Loucy (cell line): Measurements from ENCODE around the gene RBM17.

ENCODE experiments used
- H2AFZ ChIP-seq: fragments of 200-600 bp; sonication (generic); 2 replicates; pipeline ENCODE4 v1.6.0; 2016; ENCODE audit warnings: antibody characterized with exemption, mild to moderate bottlenecking, low read length, moderate library complexity
- H3F3A ChIP-seq: fragments of 200-600 bp; 2 replicates; pipeline ENCODE4 v1.6.0; 2016; ENCODE audit warnings: antibody characterized with exemption, low read depth, mild to moderate bottlenecking
- H3K27me3 ChIP-seq: fragments of 200-600 bp; sonication (generic); 2 replicates; pipeline ENCODE4 v1.6.1; 2014; ENCODE audit warnings: low read length, mild to moderate bottlenecking; ENCODE audit not compliant: insufficient read depth, poor library complexity, severe bottlenecking
- H3K36me3 ChIP-seq: fragments of 200-600 bp; sonication (generic); 2 replicates; pipeline ENCODE4 v1.6.1; 2016; ENCODE audit warnings: low read length; ENCODE audit not compliant: insufficient read depth
- H3K4me1 ChIP-seq: fragments of 200-600 bp; sonication (generic); 2 replicates; pipeline ENCODE4 v1.5.1; 2014; ENCODE audit warnings: low read length, mild to moderate bottlenecking; ENCODE audit not compliant: insufficient read depth, poor library complexity, severe bottlenecking
- H3K4me2 ChIP-seq: fragments of 200-600 bp; sonication (generic); 2 replicates; pipeline ENCODE4 v1.6.0; 2014; ENCODE audit warnings: antibody characterized with exemption, low read length, low read depth, mild to moderate bottlenecking; ENCODE audit not compliant: poor library complexity, severe bottlenecking
- H3K4me3 ChIP-seq: fragments of 200-600 bp; sonication (generic); 2 replicates; pipeline ENCODE4 v1.5.1; 2014; ENCODE audit warnings: low read length, mild to moderate bottlenecking, mixed read lengths; ENCODE audit not compliant: poor library complexity, severe bottlenecking
- H3K79me2 ChIP-seq: fragments of 200-600 bp; sonication (generic); 2 replicates; pipeline ENCODE4 v1.6.1; 2014; ENCODE audit warnings: low read length; ENCODE audit not compliant: insufficient read depth
- H3K9ac ChIP-seq: fragments of 200-600 bp; sonication (generic); 2 replicates; pipeline ENCODE4 v1.6.0; 2014; ENCODE audit warnings: mild to moderate bottlenecking, low read depth, low read length, moderate library complexity; ENCODE audit not compliant: poor library complexity, severe bottlenecking
- H3K9me2 ChIP-seq: fragments of 200-600 bp; sonication (generic); replicated peaks from 2 replicates; pipeline ENCODE4 v1.6.1; 2016; ENCODE audit warnings: low read depth, low read length, mixed read lengths
- H3K9me3 ChIP-seq: fragments of 200-600 bp; sonication (generic); 2 replicates; pipeline ENCODE4 v1.6.1; 2014; ENCODE audit warnings: mild to moderate bottlenecking, antibody characterized with exemption, low read length, low read depth; ENCODE audit not compliant: insufficient read depth
- H4K20me1 ChIP-seq: fragments of 200-600 bp; sonication (generic); 2 replicates; pipeline ENCODE4 v1.6.0; 2014; ENCODE audit warnings: antibody characterized with exemption, low read length, mild to moderate bottlenecking; ENCODE audit not compliant: insufficient read depth, poor library complexity, severe bottlenecking
- CTCF ChIP-seq: fragments of 200-600 bp; sonication (generic); conservative IDR thresholded peaks from 2 replicates; pipeline ENCODE4 v1.5.1; 2014; ENCODE audit warnings: mild to moderate bottlenecking, antibody characterized with exemption, low read length
- EZH2phosphoT487 ChIP-seq: fragments of 200-600 bp; IDR thresholded peaks from 2 replicates; pipeline ENCODE4 v1.6.1; 2018; ENCODE audit warnings: antibody characterized with exemption, mild to moderate bottlenecking, moderate library complexity, borderline replicate concordance

Gene RBM17

GRCh38 chr10:6145166-6145987, 56.5 kb downstream of the RBM17 start:
- Histone ChIP-seq H3F3A (no peaks in the 10 kb centered on the region), H3K4me2 (peak overlapping the region; percentile 83), H4K20me1 (peaks cover 22% of the 10 kb centered on the region), H3K4me3 (peak overlapping the region; percentile 99), H2AFZ (peak overlapping the region; percentile 100), H3K9ac (peak overlapping the region; percentile 85), H3K9me2 (no peaks in the 10 kb centered on the region), H3K9me3 (no peaks in the 10 kb centered on the region), H3K36me3 (no peaks in the 10 kb centered on the region), H3K79me2 (peaks cover 66% of the 10 kb centered on the region), H3K27me3 (no peaks in the 10 kb centered on the region), H3K4me1 (peaks cover 44% of the 10 kb centered on the region)
- TF ChIP-seq CTCF, result no peak

GRCh38 chr10:6146013-6146785, 57.4 kb downstream of the RBM17 start:
- H3K4me2 ChIP-seq, result peak overlapping the region; percentile 83
- peak overlapping the region; percentile 85 for H3K9ac ChIP-seq
- no peak overlapping the region for H2AFZ ChIP-seq
- TF ChIP-seq CTCF (no peak), EZH2phosphoT487 (no peak)
- peak overlapping the region; percentile 99 for H3K4me3 ChIP-seq
- H3K36me3 ChIP-seq, result no peaks in the 10 kb centered on the region
- peaks cover 39% of the 10 kb centered on the region for H3K4me1 ChIP-seq
- H3K9me3 ChIP-seq, result no peaks in the 10 kb centered on the region
- peaks cover 26% of the 10 kb centered on the region for H4K20me1 ChIP-seq
- peaks cover 74% of the 10 kb centered on the region for H3K79me2 ChIP-seq
- H3K27me3 ChIP-seq, result no peaks in the 10 kb centered on the region
- H3K9me2 ChIP-seq, result no peaks in the 10 kb centered on the region
- no peaks in the 10 kb centered on the region for H3F3A ChIP-seq

- H3K4me3 ChIP-seq, result peak overlapping the region; percentile 99
- peaks cover 31% of the 10 kb centered on the region for H4K20me1 ChIP-seq
- H3K9me2 ChIP-seq, result no peaks in the 10 kb centered on the region
- no peaks in the 10 kb centered on the region for H3K27me3 ChIP-seq
- no peaks in the 10 kb centered on the region for H3K36me3 ChIP-seq
- H3K79me2 ChIP-seq, result peaks cover 81% of the 10 kb centered on the region
- H3F3A ChIP-seq, result no peaks in the 10 kb centered on the region
- TF ChIP-seq CTCF, result no peak
- TF ChIP-seq EZH2phosphoT487, result no peak
- H3K4me2 ChIP-seq, result peak overlapping the region; percentile 83
- H3K4me1 ChIP-seq, result peaks cover 39% of the 10 kb centered on the region
- no peak overlapping the region for H2AFZ ChIP-seq
- no peaks in the 10 kb centered on the region for H3K9me3 ChIP-seq
- H3K9ac ChIP-seq, result peak overlapping the region; percentile 85
These were observed 58.1 kb downstream of the RBM17 start for GRCh38 chr10:6146921-6147320.
